Measurements from ENCODE around the gene AKT1. TPM values are rescaled to one million over a fixed set of nuclear protein-coding genes. Genes with fewer than 3 reads are reported as not detected.

AKT1 gene
- total and polyA plus RNA-seq, 2 of the 13 experiments (the other 11 are each of a cell fraction or from before 2014, with no cell fraction given): 96.2 to 116 TPM

DNA sequence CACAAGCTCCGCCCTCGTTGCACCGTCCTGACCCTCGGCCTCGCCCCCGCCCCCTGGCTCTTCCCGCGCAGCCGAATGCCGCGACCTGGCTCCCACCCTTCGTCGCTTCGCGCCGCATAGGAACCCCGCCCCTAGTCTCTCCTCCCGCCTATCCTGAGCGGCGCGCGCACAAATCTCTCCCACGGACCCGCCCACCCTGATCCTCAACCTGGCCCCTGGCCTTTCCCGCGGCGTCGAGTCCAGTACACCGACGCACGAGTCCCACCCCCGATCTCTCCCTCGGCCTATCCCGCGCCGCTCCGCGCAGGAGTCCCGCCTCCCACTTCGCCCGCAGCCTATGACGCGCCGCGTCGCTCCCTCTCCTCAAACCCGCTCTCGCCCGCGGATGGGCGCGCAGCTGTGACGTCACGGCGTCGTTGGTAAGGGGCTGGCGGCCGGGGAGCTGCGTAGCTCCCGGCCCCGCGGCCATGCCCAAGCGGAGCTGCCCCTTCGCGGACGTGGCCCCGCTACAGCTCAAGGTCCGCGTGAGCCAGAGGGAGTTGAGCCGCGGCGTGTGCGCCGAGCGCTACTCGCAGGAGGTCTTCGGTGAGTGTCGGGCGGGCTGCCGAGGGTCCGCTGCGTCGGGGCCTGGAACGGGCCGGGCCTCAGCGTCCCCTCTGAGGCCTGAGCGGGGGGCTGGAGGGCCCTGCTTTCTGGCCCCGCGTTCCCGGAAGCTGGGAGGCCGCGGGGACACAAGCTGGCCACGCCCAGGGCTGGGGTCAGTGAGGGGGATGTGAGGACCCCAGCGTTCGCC, 42.6 kb downstream of the AKT1 start, which contains the start of gene SIVA1 (continued):
- TF ChIP-seq ZNF468 (CRISPR knock-in tag; IDR thresholded peaks at IDR 0.05) (no peak), ZFP90 (CRISPR knock-in tag; IDR thresholded peaks at IDR 0.05; ENCODE audit: borderline replicate concordance) (peak; percentile 27; the same call in 1 of the 2 replicates), FIP1L1 (IDR thresholded peaks at IDR 0.05; ENCODE audit: borderline replicate concordance, insufficient read depth, low read depth, low read length) (peak; percentile 85; the same call in 1 of the 2 replicates), HDAC6 (IDR thresholded peaks at IDR 0.05; ENCODE audit: low read depth, low read length) (no peak), PTBP1 (IDR thresholded peaks at IDR 0.05; ENCODE audit: low read depth, low read length, poor library complexity, severe bottlenecking) (peak; percentile 19), ARNT (IDR thresholded peaks at IDR 0.05) (no peak), NR2F1 (CRISPR knock-in tag; IDR thresholded peaks at IDR 0.05) (0 out of 4 replicates have a peak, but pooled peaks of 1 of the 2 experiments have one; percentile 9), ATF3 (CRISPR knock-in tag; IDR thresholded peaks at IDR 0.05) (peak; percentile 27; the same call in 1 of the 2 replicates), HHEX (CRISPR knock-in tag; IDR thresholded peaks at IDR 0.05) (no peak), KLF9 (CRISPR knock-in tag; IDR thresholded peaks at IDR 0.05; ENCODE audit: low read depth) (no peak), FLYWCH1 (CRISPR knock-in tag; IDR thresholded peaks at IDR 0.05) (no peak), ZNF24 (IDR thresholded peaks at IDR 0.05) (no peak), ZNF557 (CRISPR knock-in tag; IDR thresholded peaks at IDR 0.05) (no peak), ZNF331 (CRISPR knock-in tag; IDR thresholded peaks at IDR 0.05) (peak; percentile 29; the same call in 1 of the 2 replicates)
- TF ChIP-seq, protein P1, sequence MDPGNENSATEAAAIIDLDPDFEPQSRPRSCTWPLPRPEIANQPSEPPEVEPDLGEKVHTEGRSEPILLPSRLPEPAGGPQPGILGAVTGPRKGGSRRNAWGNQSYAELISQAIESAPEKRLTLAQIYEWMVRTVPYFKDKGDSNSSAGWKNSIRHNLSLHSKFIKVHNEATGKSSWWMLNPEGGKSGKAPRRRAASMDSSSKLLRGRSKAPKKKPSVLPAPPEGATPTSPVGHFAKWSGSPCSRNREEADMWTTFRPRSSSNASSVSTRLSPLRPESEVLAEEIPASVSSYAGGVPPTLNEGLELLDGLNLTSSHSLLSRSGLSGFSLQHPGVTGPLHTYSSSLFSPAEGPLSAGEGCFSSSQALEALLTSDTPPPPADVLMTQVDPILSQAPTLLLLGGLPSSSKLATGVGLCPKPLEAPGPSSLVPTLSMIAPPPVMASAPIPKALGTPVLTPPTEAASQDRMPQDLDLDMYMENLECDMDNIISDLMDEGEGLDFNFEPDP (CRISPR knock-in tag; conservative IDR thresholded peaks at IDR 0.05): no peak
- TF ChIP-seq, protein P2, sequence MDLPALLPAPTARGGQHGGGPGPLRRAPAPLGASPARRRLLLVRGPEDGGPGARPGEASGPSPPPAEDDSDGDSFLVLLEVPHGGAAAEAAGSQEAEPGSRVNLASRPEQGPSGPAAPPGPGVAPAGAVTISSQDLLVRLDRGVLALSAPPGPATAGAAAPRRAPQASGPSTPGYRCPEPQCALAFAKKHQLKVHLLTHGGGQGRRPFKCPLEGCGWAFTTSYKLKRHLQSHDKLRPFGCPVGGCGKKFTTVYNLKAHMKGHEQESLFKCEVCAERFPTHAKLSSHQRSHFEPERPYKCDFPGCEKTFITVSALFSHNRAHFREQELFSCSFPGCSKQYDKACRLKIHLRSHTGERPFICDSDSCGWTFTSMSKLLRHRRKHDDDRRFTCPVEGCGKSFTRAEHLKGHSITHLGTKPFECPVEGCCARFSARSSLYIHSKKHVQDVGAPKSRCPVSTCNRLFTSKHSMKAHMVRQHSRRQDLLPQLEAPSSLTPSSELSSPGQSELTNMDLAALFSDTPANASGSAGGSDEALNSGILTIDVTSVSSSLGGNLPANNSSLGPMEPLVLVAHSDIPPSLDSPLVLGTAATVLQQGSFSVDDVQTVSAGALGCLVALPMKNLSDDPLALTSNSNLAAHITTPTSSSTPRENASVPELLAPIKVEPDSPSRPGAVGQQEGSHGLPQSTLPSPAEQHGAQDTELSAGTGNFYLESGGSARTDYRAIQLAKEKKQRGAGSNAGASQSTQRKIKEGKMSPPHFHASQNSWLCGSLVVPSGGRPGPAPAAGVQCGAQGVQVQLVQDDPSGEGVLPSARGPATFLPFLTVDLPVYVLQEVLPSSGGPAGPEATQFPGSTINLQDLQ (CRISPR knock-in tag; IDR thresholded peaks at IDR 0.05): peak; percentile 89; the same call in 1 of the 2 replicates
- TF ChIP-seq, protein P3, sequence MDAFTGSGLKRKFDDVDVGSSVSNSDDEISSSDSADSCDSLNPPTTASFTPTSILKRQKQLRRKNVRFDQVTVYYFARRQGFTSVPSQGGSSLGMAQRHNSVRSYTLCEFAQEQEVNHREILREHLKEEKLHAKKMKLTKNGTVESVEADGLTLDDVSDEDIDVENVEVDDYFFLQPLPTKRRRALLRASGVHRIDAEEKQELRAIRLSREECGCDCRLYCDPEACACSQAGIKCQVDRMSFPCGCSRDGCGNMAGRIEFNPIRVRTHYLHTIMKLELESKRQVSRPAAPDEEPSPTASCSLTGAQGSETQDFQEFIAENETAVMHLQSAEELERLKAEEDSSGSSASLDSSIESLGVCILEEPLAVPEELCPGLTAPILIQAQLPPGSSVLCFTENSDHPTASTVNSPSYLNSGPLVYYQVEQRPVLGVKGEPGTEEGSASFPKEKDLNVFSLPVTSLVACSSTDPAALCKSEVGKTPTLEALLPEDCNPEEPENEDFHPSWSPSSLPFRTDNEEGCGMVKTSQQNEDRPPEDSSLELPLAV (CRISPR knock-in tag; conservative IDR thresholded peaks at IDR 0.05; ENCODE audit: low read depth): no peak
- TF ChIP-seq, protein P4, sequence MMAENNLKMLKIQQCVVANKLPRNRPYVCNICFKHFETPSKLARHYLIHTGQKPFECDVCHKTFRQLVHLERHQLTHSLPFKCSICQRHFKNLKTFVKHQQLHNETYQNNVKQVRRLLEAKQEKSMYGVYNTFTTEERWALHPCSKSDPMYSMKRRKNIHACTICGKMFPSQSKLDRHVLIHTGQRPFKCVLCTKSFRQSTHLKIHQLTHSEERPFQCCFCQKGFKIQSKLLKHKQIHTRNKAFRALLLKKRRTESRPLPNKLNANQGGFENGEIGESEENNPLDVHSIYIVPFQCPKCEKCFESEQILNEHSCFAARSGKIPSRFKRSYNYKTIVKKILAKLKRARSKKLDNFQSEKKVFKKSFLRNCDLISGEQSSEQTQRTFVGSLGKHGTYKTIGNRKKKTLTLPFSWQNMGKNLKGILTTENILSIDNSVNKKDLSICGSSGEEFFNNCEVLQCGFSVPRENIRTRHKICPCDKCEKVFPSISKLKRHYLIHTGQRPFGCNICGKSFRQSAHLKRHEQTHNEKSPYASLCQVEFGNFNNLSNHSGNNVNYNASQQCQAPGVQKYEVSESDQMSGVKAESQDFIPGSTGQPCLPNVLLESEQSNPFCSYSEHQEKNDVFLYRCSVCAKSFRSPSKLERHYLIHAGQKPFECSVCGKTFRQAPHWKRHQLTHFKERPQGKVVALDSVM (CRISPR knock-in tag; IDR thresholded peaks at IDR 0.05): no peak
- TF ChIP-seq, protein P5, sequence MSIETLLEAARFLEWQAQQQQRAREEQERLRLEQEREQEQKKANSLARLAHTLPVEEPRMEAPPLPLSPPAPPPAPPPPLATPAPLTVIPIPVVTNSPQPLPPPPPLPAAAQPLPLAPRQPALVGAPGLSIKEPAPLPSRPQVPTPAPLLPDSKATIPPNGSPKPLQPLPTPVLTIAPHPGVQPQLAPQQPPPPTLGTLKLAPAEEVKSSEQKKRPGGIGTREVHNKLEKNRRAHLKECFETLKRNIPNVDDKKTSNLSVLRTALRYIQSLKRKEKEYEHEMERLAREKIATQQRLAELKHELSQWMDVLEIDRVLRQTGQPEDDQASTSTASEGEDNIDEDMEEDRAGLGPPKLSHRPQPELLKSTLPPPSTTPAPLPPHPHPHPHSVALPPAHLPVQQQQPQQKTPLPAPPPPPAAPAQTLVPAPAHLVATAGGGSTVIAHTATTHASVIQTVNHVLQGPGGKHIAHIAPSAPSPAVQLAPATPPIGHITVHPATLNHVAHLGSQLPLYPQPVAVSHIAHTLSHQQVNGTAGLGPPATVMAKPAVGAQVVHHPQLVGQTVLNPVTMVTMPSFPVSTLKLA (IDR thresholded peaks at IDR 0.05): peak; percentile 19; the same call in 1 of the 2 replicates
